Stimulated activated CD8-positive, alpha-beta memory T cell treated with anti-CD3 and anti-CD28 coated beads, Interleukin-4, amount 100 ng/mL, for 24 hours (primary cell): ENCODE data around the gene FAM53B.

Experiments
- DNase-seq: peaks from one replicate; pipeline ENCODE4 v3.0.0-alpha.2; 2020; ENCODE audit warnings: low read depth

FAM53B gene

DNA sequence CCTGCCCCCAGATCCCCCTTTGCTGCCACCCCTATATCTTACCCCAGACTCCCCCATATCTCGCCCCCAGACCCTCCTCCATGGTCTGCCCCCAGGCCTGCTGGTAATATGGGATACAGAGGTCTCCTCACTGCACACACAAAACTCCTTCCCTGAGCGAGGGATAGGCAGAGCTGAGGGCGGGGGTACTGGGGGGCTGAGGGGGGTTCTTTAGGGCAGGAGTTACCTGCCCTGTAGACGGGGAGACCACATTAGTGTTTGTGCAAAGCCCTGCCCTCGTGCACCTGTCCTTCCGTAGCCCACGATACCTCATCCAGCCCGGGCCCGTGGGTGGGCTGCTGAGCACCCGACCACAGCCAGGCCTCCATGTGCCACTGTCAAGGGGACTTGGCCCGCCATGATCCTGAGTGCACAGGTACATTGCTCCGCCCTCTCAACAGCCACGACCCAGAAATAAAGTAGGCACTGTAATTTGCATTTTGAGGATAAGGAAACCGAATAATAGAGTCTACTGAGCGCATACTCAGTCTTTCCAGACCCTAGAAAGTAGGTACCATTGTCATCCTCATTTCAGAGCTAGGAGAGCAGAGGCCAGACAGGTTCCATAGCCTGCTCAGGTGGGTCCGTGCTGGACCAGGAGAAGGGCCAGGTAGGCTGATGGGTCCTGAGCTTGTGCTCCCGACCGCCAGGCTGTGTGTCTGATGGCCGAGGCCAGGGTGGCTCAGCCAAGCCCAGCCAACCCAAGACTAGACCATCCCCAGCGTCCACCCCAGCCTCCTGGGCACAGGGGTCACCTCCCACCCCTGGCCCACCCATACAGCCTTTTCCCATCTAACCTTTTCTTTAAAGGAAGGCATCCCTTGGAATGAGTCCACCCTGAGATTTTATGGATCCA, 167.4 kb downstream of the FAM53B start:
- no peak for DNase-seq

DNA sequence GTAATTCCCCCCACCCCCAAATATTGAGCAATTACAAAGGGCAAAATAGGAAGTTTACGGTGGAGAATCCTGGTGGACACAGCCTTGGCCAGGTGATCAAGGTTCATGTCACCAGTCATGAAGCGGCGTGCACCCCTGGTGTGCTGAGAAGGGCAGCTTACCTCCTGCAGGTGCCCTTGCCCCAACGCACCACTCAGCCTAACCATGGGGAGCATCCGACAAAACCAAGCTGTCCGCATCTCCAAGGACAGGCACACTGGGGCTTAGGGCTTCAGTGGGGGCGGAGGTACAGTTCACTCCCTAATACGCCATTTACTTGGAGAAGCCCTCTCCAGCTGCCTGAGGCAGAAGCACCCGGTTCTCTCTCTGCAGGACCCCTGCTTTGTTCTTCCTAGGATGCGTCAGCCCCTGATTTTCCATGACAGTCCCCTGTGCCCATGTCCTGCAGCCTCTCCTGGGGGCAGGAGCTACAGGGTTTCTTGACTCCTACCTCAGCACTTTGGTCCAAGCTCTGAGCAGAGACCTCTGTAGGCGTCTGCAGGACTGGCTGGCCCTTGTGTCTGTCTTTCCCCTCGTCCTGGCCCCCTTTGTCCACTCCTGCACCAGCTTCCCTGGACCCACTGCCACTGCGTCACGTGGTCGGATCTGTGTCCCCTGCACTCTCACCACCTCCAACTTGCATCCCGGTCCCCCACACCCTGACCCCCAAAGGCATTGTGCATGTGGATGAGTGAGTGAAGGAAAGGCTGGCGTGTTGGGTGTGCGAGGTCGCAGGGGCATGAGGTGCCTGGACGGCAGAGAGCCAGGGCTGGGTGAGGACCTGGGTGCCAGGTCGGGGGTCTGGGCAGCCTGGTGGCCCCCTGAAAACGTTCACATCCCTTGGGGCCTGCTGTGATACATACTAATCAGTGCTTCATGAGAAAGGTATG, 168.8 kb downstream of the FAM53B start:
- no peak for DNase-seq

DNA sequence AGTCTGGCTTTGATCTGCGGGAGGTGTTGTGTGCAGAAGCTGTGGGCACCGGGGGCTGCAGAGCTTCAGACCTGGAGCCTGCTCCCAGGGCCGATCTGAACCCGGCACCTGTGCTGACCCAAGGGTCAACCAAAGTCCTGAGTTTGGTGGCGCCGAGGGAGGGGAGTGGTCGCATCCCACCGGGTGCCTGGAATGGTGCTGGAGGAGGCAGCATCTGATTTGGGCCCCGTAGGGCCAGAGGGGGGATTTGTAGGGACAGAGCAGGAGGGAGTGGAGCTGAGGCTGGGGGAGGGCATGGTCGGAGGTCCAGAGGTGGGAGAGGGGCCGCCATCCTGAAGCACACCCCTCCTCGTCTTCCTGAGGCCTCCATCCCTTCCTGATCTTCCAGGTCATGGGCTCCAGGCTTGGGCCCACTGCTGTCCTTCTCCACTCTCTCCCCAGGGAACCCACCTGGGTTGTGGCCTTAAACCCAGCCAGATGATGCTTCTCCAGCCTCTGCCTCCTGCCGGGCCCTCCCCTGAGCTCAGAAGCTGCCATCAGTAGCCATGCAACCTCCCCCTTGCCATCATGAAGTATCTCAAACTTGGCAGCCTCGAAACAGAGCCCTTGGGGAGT, 169.6 kb downstream of the FAM53B start:
- DNase-seq, result no peak

DNA sequence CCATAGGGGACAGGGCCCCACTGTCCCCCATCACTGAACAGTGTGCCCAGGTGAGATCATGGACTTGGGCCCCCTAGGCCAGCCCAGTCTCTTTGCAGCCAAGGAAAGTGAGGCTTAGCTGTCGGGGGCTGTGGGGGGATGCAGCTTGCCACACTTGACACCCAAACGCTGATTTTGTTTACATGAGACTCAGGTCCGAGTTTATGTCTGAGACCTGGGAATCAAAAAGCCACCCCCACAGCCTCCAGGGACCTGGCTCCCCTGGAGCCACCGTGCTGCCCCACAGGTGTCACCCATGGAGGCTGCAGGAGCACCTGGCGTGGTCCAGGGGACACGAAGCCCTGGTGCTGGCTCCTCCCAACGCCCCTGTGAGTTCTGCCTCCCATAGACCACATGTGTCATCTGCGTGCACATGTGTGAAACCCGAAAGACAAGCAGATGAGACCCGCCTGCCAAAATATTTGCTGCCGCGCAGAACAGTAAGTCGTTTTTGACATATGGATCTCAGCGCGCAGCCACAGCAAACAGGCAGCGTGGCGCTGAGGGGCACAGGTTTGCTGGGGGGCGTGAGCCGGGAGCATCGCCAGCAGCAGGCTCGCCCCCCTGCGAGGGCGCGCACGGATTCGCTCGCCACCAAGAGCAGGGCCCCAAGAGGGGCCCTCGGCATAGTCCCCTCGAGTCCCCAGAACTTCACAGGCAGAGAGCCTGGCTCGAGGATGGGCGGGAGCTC, 170.3 kb downstream of the FAM53B start:
- no peak for DNase-seq

GRCh38 chr10:124572751-124573150, 171.4 kb downstream of the FAM53B start:
- no peak for DNase-seq

DNA sequence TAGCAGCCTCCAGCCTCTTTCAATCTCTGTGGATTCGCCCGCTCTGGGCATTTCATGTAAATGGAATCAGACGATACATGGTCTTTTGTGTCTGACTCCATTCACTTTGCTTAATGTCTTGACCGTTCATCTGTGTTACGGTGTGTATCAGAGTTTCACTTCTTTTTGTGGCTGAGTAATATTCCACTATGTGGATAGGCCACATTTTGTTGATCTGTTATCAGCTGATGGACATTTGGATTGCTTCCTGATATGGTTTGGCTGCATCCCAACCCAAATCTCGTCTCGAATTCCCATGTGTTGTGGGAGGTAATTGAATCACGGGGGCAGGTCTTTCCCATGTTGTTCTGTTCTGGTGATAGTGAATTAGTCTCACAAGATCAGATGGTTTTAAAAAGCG, 173.5 kb downstream of the FAM53B start:
- DNase-seq, result no peak

DNA sequence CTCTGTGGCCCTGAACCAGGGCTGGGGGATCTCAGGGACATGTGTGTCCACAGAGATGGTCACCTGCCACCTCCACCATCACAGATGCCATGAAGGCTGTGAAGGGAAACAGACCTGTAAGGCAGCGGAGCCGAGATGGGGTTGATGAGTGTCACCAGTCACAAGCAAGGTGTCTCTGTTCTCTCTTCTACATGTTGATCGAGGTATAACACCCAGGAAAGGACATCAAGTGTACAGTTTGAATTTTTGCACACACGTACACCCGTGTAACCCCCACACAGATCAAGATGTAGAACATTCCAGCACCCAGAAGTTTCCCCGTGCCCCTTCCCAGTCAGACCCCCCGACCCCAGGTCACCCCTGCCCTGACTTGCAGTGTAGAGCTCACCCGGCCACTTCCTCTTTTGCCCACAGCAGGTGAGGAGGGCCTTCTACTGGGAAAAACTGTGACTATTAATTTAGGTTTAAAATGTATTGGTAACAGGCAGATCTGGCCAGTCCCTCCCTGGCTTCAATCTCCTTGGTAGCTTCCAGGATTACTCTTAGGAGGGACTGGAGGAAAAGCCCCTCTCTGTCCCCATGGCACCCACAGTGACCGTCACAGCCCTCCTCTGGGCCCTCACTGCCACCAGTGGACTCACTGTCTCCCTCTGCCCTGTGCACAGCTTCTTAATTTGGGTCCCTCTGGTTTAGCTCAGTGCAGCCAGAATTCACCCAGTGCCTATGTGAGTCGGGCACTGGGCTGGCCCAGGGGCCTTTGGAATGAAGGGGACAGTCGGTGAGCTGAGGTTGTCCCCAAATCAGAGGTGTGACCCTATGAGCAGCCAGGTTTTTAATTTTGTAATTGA, 174.3 kb downstream of the FAM53B start:
- no peak for DNase-seq
